Liver (tissue), 9 donors: ENCODE results near the gene PPP6R2. TPM values are rescaled to one million over a fixed set of nuclear protein-coding genes. Genes with fewer than 3 reads are reported as not detected.

Experiments used
- DNase-seq: peaks from one replicate; pipeline ENCODE4 v3.0.0-alpha.2; 2017; ENCODE audit warnings: low spot score
- H3K27ac ChIP-seq, 2 donors: one replicate each; pipeline ENCODE4 v1.7.0; 2013; ENCODE audit warnings: inconsistent platforms in 2 of 2, low read length in 2 of 2, control low read depth in 1 of 2, low read depth in 1 of 2, mild to moderate bottlenecking in 1 of 2
- H3K27me3 ChIP-seq, 4 donors: one replicate each; pipeline versions ENCODE4 v1.6.1 to v1.7.0; 2013; ENCODE audit warnings: low read length in 3 of 4, inconsistent platforms in 1 of 4, mild to moderate bottlenecking in 1 of 4, moderate library complexity in 1 of 4; ENCODE audit not compliant: control insufficient read depth in 4 of 4, insufficient read depth in 4 of 4
- H3K36me3 ChIP-seq, 4 donors: one replicate each; pipeline versions ENCODE4 v1.6.1 to v1.7.0; 2013; ENCODE audit warnings: low read length in 3 of 4, mild to moderate bottlenecking in 3 of 4, low read depth in 1 of 4, moderate library complexity in 1 of 4; ENCODE audit not compliant: control insufficient read depth in 4 of 4, insufficient read depth in 3 of 4
- H3K4me1 ChIP-seq, 4 donors: one replicate each; pipeline versions ENCODE4 v1.6.1 to v1.7.0; 2013; ENCODE audit warnings: low read length in 3 of 4, mild to moderate bottlenecking in 3 of 4, moderate library complexity in 1 of 4; ENCODE audit not compliant: control insufficient read depth in 4 of 4, insufficient read depth in 4 of 4
- H3K4me3 ChIP-seq, 3 donors: one replicate each; pipeline versions ENCODE4 v1.6.1 to v1.7.0; 2013; ENCODE audit warnings: low read length in 3 of 3, control low read depth in 1 of 3, low read depth in 1 of 3, mild to moderate bottlenecking in 1 of 3
- H3K9ac ChIP-seq, 2 donors: one replicate each; pipeline ENCODE4 v1.7.0; 2013; ENCODE audit warnings: low read length in 2 of 2, mild to moderate bottlenecking in 2 of 2, moderate library complexity in 2 of 2, control low read depth in 1 of 2, low read depth in 1 of 2
- H3K9me3 ChIP-seq, 4 donors: one replicate each; pipeline versions ENCODE4 v1.6.1 to v1.7.0; 2013; ENCODE audit warnings: low read length in 3 of 4; ENCODE audit not compliant: control insufficient read depth in 4 of 4
- ATF3 ChIP-seq: IDR thresholded peaks from 2 replicates; pipeline ENCODE4 v1.6.1; 2016; ENCODE audit warnings: antibody characterized with exemption
- CTCF ChIP-seq: fragments of 150-350 bp; IDR thresholded peaks from 2 replicates; pipeline ENCODE4 v1.5.1; 2017; ENCODE audit warnings: improper control_type of control experiment, low read depth, low read length; ENCODE audit not compliant: missing input control
- EGR1 ChIP-seq, 2 donors: IDR thresholded peaks; 2 replicates each; pipeline ENCODE4 v1.6.1; 2016 to 2018; ENCODE audit warnings: antibody characterized with exemption in 2 of 2, low read depth in 2 of 2
- FOXA1 ChIP-seq: IDR thresholded peaks from 2 replicates; pipeline ENCODE4 v1.6.1; 2016; ENCODE audit warnings: antibody characterized with exemption
- HNF4A ChIP-seq, 2 donors: conservative IDR thresholded peaks; 2 replicates each; pipeline ENCODE4 v1.6.1; 2016; ENCODE audit warnings: antibody characterized with exemption in 2 of 2, mild to moderate bottlenecking in 2 of 2
- HNF4G ChIP-seq: IDR thresholded peaks from 2 replicates; pipeline ENCODE4 v1.6.1; 2016; ENCODE audit warnings: antibody characterized with exemption
- MAX ChIP-seq: IDR thresholded peaks from 2 replicates; pipeline ENCODE4 v1.6.1; 2016; ENCODE audit warnings: antibody characterized with exemption
- RAD21 ChIP-seq, 2 donors: IDR thresholded peaks; 2 replicates each; pipeline ENCODE4 v1.6.1; 2016; ENCODE audit warnings: antibody characterized with exemption in 2 of 2, mild to moderate bottlenecking in 2 of 2
- REST ChIP-seq: IDR thresholded peaks from 2 replicates; pipeline ENCODE4 v1.6.1; 2016; ENCODE audit warnings: antibody characterized with exemption, mild to moderate bottlenecking
- TAF1 ChIP-seq: conservative IDR thresholded peaks from 2 replicates; pipeline ENCODE4 v1.6.1; 2016; ENCODE audit warnings: antibody characterized with exemption, mild to moderate bottlenecking
- YY1 ChIP-seq: IDR thresholded peaks from 2 replicates; pipeline ENCODE4 v1.6.1; 2016; ENCODE audit warnings: antibody characterized with exemption, mild to moderate bottlenecking
- WGBS: extraction: QIAGEN DNeasy Blood & Tissue Kit; methylation state at CpG from one replicate; pipeline ENCODE4 v1.1.7; 2013; 5-methylcytosine and 5-hydroxymethylcytosine counted together
- polyA plus RNA-seq, 2 donors: library from polyadenylated mRNA; stranded (reverse) in 1 of 2; unstranded in 1 of 2; fragments of 200-250 nt in 1 of 2; fragments of >200 nt in 1 of 2; fragmentation: Nextera tagmentation in 1 of 2; extraction: Ambion mirVana in 1 of 2; gene quantifications; one replicate each; pipeline versions ENCODE4 v1.2.1 to v1.2.3, GENCODE V29; 2013 to 2015
- total RNA-seq, 2 donors: library from RNA; depleted of rRNA; stranded (reverse); fragments of >200 nt; gene quantifications; one replicate each; pipeline ENCODE4 v1.2.3, GENCODE V29; 2014
- donor health status: healthy.
- donor health status: healthy.
- donor health status: healthy.
- donor health status: healthy.
- donor health status: healthy.

Gene PPP6R2
- total and polyA plus RNA-seq, 4 donors = 28.8 to 117 (median 47.2) TPM

GRCh38 chr22:50483106-50483505 is 140.0 kb downstream of the PPP6R2 start:
- WGBS = 89% methylated on average over 10 of the region's 10 CpGs
- Histone ChIP-seq H3K36me3 (peaks cover 0 to 1% (median 0%) of the 10 kb centered on the region in 4 donors), H3K27ac (no peak overlapping the region), H3K9ac (no peak overlapping the region), H3K9me3 (no peaks in the 10 kb centered on the region), H3K4me3 (no peak overlapping the region), H3K4me1 (peaks cover 0 to 27% (median 8%) of the 10 kb centered on the region in 4 donors), H3K27me3 (no peaks in the 10 kb centered on the region)
- TF ChIP-seq CTCF = no peak
- no peak for TF ChIP-seq RAD21 (IDR thresholded peaks at IDR 0.05)
- TF ChIP-seq YY1 = no peak
- TF ChIP-seq REST = no peak
- TF ChIP-seq ATF3 = no peak
- no peak for DNase-seq

GRCh38 chr22:50483556-50483955 is 140.4 kb downstream of the PPP6R2 start:
- H3K27ac ChIP-seq = no peak overlapping the region
- no peaks in the 10 kb centered on the region for H3K27me3 ChIP-seq
- 92% methylated on average over 8 of the region's 8 CpGs for WGBS
- DNase-seq = no peak
- H3K9ac ChIP-seq = no peak overlapping the region
- TF ChIP-seq MAX = no peak
- TF ChIP-seq FOXA1 = no peak
- TF ChIP-seq EGR1 (IDR thresholded peaks at IDR 0.05; ENCODE audit: low read depth in 2 of 2) = no peak
- TF ChIP-seq HNF4A (conservative IDR thresholded peaks at IDR 0.05) = no peak
- TF ChIP-seq CTCF = no peak
- TF ChIP-seq TAF1 = no peak
- TF ChIP-seq HNF4G = no peak
- no peak for TF ChIP-seq ATF3
- peaks cover 0 to under 1% (median 0%) of the 10 kb centered on the region in 4 donors for H3K36me3 ChIP-seq
- H3K9me3 ChIP-seq = no peaks in the 10 kb centered on the region
- peaks cover 0 to 27% (median 8%) of the 10 kb centered on the region in 4 donors for H3K4me1 ChIP-seq
- no peak overlapping the region for H3K4me3 ChIP-seq
